Endothelial cell of umbilical vein (primary cell): ENCODE measurements around the gene UBE4B. TPM values are rescaled to one million over a fixed set of nuclear protein-coding genes. Genes with fewer than 3 reads are reported as not detected.

Source experiments
- BruUV-seq: library from RNA; stranded (reverse); fragments of 400-500 nt; replicated peaks from 2 replicates; lab custom pipeline; 2021; lab: Mats Ljungman, UMichigan
- CTCF ChIA-PET: fragments of 300-600, 350-600 bp; sonication (Branson Sonifier 250); formaldehyde crosslinking; loops from one replicate; lab custom pipeline; 2021; ENCODE audit warnings: antibody characterized with exemption, inconsistent platforms; lab: Charles Lee
- POLR2A ChIA-PET: fragments of 300-600, 350-600 bp; sonication (Branson Sonifier 250); formaldehyde crosslinking; loops from one replicate; lab custom pipeline; 2021; ENCODE audit warnings: antibody characterized with exemption, inconsistent platforms; lab: Charles Lee
- DNase-seq: peaks from one replicate; pipeline ENCODE4 v3.0.0-alpha.2; 2011; ENCODE audit warnings: low read depth, low spot score
- FAIRE-seq: peaks from 2 replicates; lab custom pipeline; 2011; peaks lifted over from hg19 to GRCh38; lab: Jason Lieb, UNC
- H2AFZ ChIP-seq: 2 replicates; pipeline ENCODE4 v1.6.0; 2012; ENCODE audit warnings: low read depth, low read length, control low read depth, inconsistent platforms
- H3K27ac ChIP-seq: 2 replicates; pipeline ENCODE4 v1.5.1; 2011; ENCODE audit warnings: low read depth, mild to moderate bottlenecking, control low read depth, low read length, moderate library complexity; ENCODE audit not compliant: insufficient read depth
- H3K27me3 ChIP-seq, 2 experiments: 2 replicates each; pipeline versions ENCODE4 v1.6.0 to v1.6.1; 2011; ENCODE audit warnings: low read length in 2 of 2, mixed read lengths in 1 of 2; ENCODE audit not compliant: control insufficient read depth in 2 of 2, insufficient read depth in 2 of 2
- H3K36me3 ChIP-seq, 2 experiments: 2 replicates in 1 of 2; 3 replicates in 1 of 2; pipeline ENCODE4 v1.5.1; 2011; ENCODE audit warnings: low read length in 2 of 2, mild to moderate bottlenecking in 1 of 2, moderate library complexity in 1 of 2; ENCODE audit not compliant: control insufficient read depth in 2 of 2, insufficient read depth in 2 of 2; ENCODE audit errors: extremely low read depth in 1 of 2
- H3K4me1 ChIP-seq: 3 replicates; pipeline ENCODE4 v1.5.1; 2011; ENCODE audit warnings: mild to moderate bottlenecking, low read length; ENCODE audit not compliant: control insufficient read depth, insufficient read depth; ENCODE audit errors: extremely low read depth
- H3K4me2 ChIP-seq: 2 replicates; pipeline ENCODE4 v1.6.1; 2011; ENCODE audit warnings: low read length, control low read depth, mixed read lengths; ENCODE audit not compliant: insufficient read depth
- H3K4me3 ChIP-seq, 3 experiments: fragments of 200-600 bp in 1 of 3; sonication (generic), shearing (Covaris generic) in 1 of 3; replicated peaks in 1 of 3; 2 replicates each; pipeline ENCODE4 v1.5.1; 2011 to 2016; ENCODE audit warnings: control low read depth in 3 of 3, low read length in 3 of 3, mild to moderate bottlenecking in 2 of 3, inconsistent platforms in 1 of 3, low read depth in 1 of 3, moderate library complexity in 1 of 3; ENCODE audit not compliant: insufficient read depth in 1 of 3
- H3K79me2 ChIP-seq: 2 replicates; pipeline ENCODE4 v1.6.0; 2012; ENCODE audit warnings: low read length, inconsistent platforms; ENCODE audit not compliant: control insufficient read depth, insufficient read depth
- H3K9ac ChIP-seq: replicated peaks from 2 replicates; pipeline ENCODE3; 2011; ENCODE audit warnings: low read length, control low read depth; ENCODE audit not compliant: insufficient read depth; ENCODE audit errors: extremely low read depth
- H3K9me1 ChIP-seq: replicated peaks from 3 replicates; pipeline ENCODE4 v1.6.0; 2011; ENCODE audit warnings: mild to moderate bottlenecking, low read length; ENCODE audit not compliant: control insufficient read depth, insufficient read depth; ENCODE audit errors: extremely low read depth
- H3K9me3 ChIP-seq: replicated peaks from 2 replicates; pipeline ENCODE4 v1.5.1; 2012; ENCODE audit warnings: low read length, inconsistent platforms; ENCODE audit not compliant: control insufficient read depth, insufficient read depth
- H4K20me1 ChIP-seq: replicated peaks from 2 replicates; pipeline ENCODE3; 2011; ENCODE audit warnings: mild to moderate bottlenecking, low read length; ENCODE audit not compliant: control insufficient read depth, insufficient read depth; ENCODE audit errors: extremely low read depth
- EZH2 ChIP-seq: IDR thresholded peaks from 2 replicates; pipeline ENCODE4 v1.6.1; 2012; ENCODE audit warnings: borderline replicate concordance, low read depth, mild to moderate bottlenecking, moderate library complexity, low read length, inconsistent platforms; ENCODE audit not compliant: severe bottlenecking
- FOS ChIP-seq: IDR thresholded peaks from 2 replicates; pipeline ENCODE4 v1.6.1; 2011; ENCODE audit warnings: mild to moderate bottlenecking, low read length, moderate library complexity, borderline replicate concordance; ENCODE audit not compliant: insufficient read depth
- GATA2 ChIP-seq: IDR thresholded peaks from 2 replicates; pipeline ENCODE4 v1.7.0; 2011; ENCODE audit warnings: low read depth, mild to moderate bottlenecking, moderate library complexity, mixed read lengths, low read length; ENCODE audit not compliant: insufficient read length, insufficient read depth
- JUN ChIP-seq: IDR thresholded peaks from 2 replicates; pipeline ENCODE4 v1.6.1; 2011; ENCODE audit warnings: borderline replicate concordance, low read depth; ENCODE audit not compliant: insufficient read length, insufficient read depth
- MYC ChIP-seq: IDR thresholded peaks from one replicate; pipeline ENCODE4 v1.6.1; 2011; ENCODE audit warnings: mild to moderate bottlenecking, low read depth, low read length
- POLR2A ChIP-seq: IDR thresholded peaks from 2 replicates; pipeline ENCODE4 v1.6.1; 2012; ENCODE audit warnings: low read depth, mild to moderate bottlenecking, control low read depth, low read length
- POLR2AphosphoS5 ChIP-seq: IDR thresholded peaks from 2 replicates; pipeline ENCODE4 v1.6.1; 2012; ENCODE audit warnings: low read depth, mild to moderate bottlenecking, control low read depth, low read length, moderate library complexity; ENCODE audit not compliant: insufficient read depth
- dilution Hi-C: fragments of 300-500 bp; cut with MboI; formaldehyde crosslinking; loops from one replicate; pipeline ENCODE4 v1.15.0; 2019; ENCODE audit warnings: low sequenced_read_pairs; ENCODE audit not compliant: extremely low pct_ligation_motif_present
- intact Hi-C: fragments of 100-400 bp; cut with micrococcal nuclease; formaldehyde crosslinking; loops from one replicate; pipeline ENCODE4 v1.10.0; 2022
- polyA plus RNA-seq, 4 experiments: library from polyadenylated mRNA; depleted of rRNA in 3 of 4; stranded (reverse) in 3 of 4; unstranded in 1 of 4; fragments of >200 nt; gene quantifications; 2 replicates each; pipeline versions ENCODE4 v1.2.1 to v1.2.3, GENCODE V29; 2011 to 2012; ENCODE audit warnings: missing spikeins in 1 of 4
- total RNA-seq: library from RNA; stranded (reverse); gene quantifications from 2 replicates; pipeline ENCODE4 v1.2.3, GENCODE V29; 2021
- TF ChIP-seq, protein P1 (sequence below), 2 donors: IDR thresholded peaks; 1 replicate in 1 of 2; 2 replicates in 1 of 2; pipeline ENCODE4 v1.5.1; 2011; ENCODE audit warnings: low read length in 2 of 2, mild to moderate bottlenecking in 2 of 2, moderate library complexity in 2 of 2, control low read depth in 1 of 2, inconsistent platforms in 1 of 2, low read depth in 1 of 2; ENCODE audit not compliant: insufficient read depth in 1 of 2; ENCODE audit errors: extremely low read depth in 1 of 2
- TF ChIP-seq, protein P2 (sequence below): IDR thresholded peaks from 2 replicates; pipeline ENCODE4 v1.6.1; 2011; ENCODE audit not compliant: insufficient read depth, insufficient read length

UBE4B gene
- total and polyA plus RNA-seq, 2 donors (not counting 3 experiments of a cell fraction or from before 2014, with no cell fraction given), result 17.8 to 54.5 TPM

DNA sequence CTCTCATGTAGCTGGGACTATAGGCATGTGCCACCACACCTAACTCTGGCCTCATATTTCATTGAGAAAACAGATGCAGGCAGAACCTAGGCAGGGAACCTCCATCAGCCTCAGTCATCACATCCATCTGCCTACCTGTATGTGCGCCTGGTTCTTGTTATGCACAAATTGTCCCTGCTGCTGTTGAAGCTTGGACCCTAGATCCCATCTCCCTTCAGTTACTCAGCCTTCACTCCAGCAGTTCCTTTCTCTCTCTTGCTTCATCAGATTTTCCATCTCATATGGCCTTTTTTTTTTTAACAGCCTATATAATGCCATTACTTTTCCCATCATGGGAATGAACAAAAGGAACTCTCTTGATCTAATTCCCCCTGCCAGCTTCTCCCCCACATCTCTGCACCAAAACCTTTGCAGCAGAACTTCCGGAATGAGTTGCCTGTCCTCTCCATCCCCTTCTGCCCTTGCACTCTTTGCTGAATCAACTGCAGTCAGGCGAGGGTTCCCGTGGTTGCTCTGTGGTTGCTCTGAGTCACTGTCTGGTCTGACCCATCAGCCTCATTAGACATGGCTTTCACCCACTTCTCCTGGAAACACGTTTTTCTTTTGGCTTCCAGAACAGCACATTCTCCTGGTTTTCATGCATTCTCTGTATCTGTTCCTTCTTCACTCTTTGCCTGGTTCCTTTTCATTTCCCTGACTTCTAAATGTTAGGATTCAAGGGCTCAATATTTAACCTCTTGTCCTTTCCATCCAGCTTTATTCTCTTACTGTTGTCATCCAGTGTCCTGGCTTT lies 41.5 kb downstream of the UBE4B start:
- H3K27ac ChIP-seq, result no peak overlapping the region
- POLR2A ChIA-PET, result no interaction called here
- no peaks in the 10 kb centered on the region for H4K20me1 ChIP-seq
- H3K79me2 ChIP-seq, result peaks cover 6% of the 10 kb centered on the region
- H3K9me1 ChIP-seq, result no peaks in the 10 kb centered on the region
- TF ChIP-seq POLR2A, result no peak
- TF ChIP-seq POLR2AphosphoS5, result peak; percentile 44
- TF ChIP-seq MYC, result no peak
- TF ChIP-seq, protein P1, sequence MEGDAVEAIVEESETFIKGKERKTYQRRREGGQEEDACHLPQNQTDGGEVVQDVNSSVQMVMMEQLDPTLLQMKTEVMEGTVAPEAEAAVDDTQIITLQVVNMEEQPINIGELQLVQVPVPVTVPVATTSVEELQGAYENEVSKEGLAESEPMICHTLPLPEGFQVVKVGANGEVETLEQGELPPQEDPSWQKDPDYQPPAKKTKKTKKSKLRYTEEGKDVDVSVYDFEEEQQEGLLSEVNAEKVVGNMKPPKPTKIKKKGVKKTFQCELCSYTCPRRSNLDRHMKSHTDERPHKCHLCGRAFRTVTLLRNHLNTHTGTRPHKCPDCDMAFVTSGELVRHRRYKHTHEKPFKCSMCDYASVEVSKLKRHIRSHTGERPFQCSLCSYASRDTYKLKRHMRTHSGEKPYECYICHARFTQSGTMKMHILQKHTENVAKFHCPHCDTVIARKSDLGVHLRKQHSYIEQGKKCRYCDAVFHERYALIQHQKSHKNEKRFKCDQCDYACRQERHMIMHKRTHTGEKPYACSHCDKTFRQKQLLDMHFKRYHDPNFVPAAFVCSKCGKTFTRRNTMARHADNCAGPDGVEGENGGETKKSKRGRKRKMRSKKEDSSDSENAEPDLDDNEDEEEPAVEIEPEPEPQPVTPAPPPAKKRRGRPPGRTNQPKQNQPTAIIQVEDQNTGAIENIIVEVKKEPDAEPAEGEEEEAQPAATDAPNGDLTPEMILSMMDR (IDR thresholded peaks at IDR 0.05; ENCODE audit: extremely low read depth in 1 of 2, insufficient read depth in 1 of 2, low read depth in 1 of 2, low read length in 2 of 2), result no peak
- TF ChIP-seq, protein P2, sequence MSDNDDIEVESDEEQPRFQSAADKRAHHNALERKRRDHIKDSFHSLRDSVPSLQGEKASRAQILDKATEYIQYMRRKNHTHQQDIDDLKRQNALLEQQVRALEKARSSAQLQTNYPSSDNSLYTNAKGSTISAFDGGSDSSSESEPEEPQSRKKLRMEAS, result no peak
- no peak for TF ChIP-seq EZH2
- TF ChIP-seq FOS, result peak; percentile 73
- no peak for TF ChIP-seq JUN
- TF ChIP-seq GATA2, result no peak
- dilution Hi-C loops (no loop called here), intact Hi-C loops (no loop called here)
- no peaks in the 10 kb centered on the region for H3K9me3 ChIP-seq
- H2AFZ ChIP-seq, result no peak overlapping the region
- no peak overlapping the region for H3K9ac ChIP-seq
- DNase-seq (peak; percentile 37), FAIRE-seq (peak; percentile 77)
- no peak overlapping the region for H3K4me2 ChIP-seq
- peaks cover 4% of the 10 kb centered on the region for H3K4me1 ChIP-seq
- no TSS peak for BruUV-seq
- no peaks in the 10 kb centered on the region for H3K36me3 ChIP-seq
- H3K4me3 ChIP-seq, result no peak overlapping the region
- no peaks in the 10 kb centered on the region for H3K27me3 ChIP-seq
- CTCF ChIA-PET, result interaction anchor here (0.8 to 1.1 kb wide), 2 partner anchors 17 to 124 kb away, joined by 3 read pairs; no protein-coding TSS in a partner anchor
